ENCODE results near the gene YPEL5. TPM values are rescaled to one million over a fixed set of nuclear protein-coding genes. Genes with fewer than 3 reads are reported as not detected.

The YPEL5 gene
- total and polyA plus RNA-seq, 9 donors = 65.1 to 103 (median 81.6) TPM

GRCh38 chr2:30105556-30105955, 41.3 kb upstream of the YPEL5 start:
- no peaks in the 10 kb centered on the region for H3K36me3 ChIP-seq
- H3K27ac ChIP-seq = no peak overlapping the region
- H3K4me3 ChIP-seq = no peak overlapping the region
- TF ChIP-seq EP300 (IDR thresholded peaks at IDR 0.05) (no peak), CTCF (IDR thresholded peaks at IDR 0.05) (no peak), POLR2A (IDR thresholded peaks at IDR 0.05) (no peak)
- H3K27me3 ChIP-seq = no peaks in the 10 kb centered on the region
- DNase-seq = no peak
- no peaks in the 10 kb centered on the region for H3K9me3 ChIP-seq
- no peaks in the 10 kb centered on the region for H3K4me1 ChIP-seq (ENCODE audit: insufficient read depth)
- WGBS, 3 donors = 64 to 72% (median 70%) methylated on average over 2 of the region's 2 CpGs
- intact Hi-C loops (cut with DNase I) = no loop called here

GRCh38 chr2:30106543-30106942, 40.3 kb upstream of the YPEL5 start:
- TF ChIP-seq CTCF (IDR thresholded peaks at IDR 0.05) = no peak
- TF ChIP-seq EP300 (IDR thresholded peaks at IDR 0.05) = no peak
- TF ChIP-seq POLR2A (IDR thresholded peaks at IDR 0.05) = no peak
- Histone ChIP-seq H3K9me3 (no peaks in the 10 kb centered on the region), H3K36me3 (no peaks in the 10 kb centered on the region), H3K27me3 (no peaks in the 10 kb centered on the region), H3K4me3 (no peak overlapping the region), H3K27ac (no peak overlapping the region), H3K4me1 (ENCODE audit: insufficient read depth) (no peaks in the 10 kb centered on the region)
- intact Hi-C loops (cut with DNase I) = no loop called here
- 68 to 73% (median 70%) methylated on average over 9 of the region's 9 CpGs for WGBS, 3 donors
- no peak for DNase-seq

GRCh38 chr2:30108192-30108591, 38.6 kb upstream of the YPEL5 start:
- Histone ChIP-seq H3K9me3 (no peaks in the 10 kb centered on the region), H3K4me3 (no peak overlapping the region), H3K27ac (no peak overlapping the region), H3K4me1 (ENCODE audit: insufficient read depth) (no peaks in the 10 kb centered on the region), H3K27me3 (no peaks in the 10 kb centered on the region), H3K36me3 (no peaks in the 10 kb centered on the region)
- TF ChIP-seq POLR2A (IDR thresholded peaks at IDR 0.05) (no peak), CTCF (IDR thresholded peaks at IDR 0.05) (no peak), EP300 (IDR thresholded peaks at IDR 0.05) (no peak)
- no peak for DNase-seq
- intact Hi-C loops (cut with DNase I) = no loop called here
- WGBS, 3 donors = 83 to 93% (median 90%) methylated on average over 2 of the region's 2 CpGs

- H3K9me3 ChIP-seq = no peaks in the 10 kb centered on the region
- intact Hi-C loops (cut with DNase I) = no loop called here
- no peak overlapping the region for H3K4me3 ChIP-seq
- no peak overlapping the region for H3K27ac ChIP-seq
- H3K27me3 ChIP-seq = no peaks in the 10 kb centered on the region
- H3K4me1 ChIP-seq (ENCODE audit: insufficient read depth) = no peaks in the 10 kb centered on the region
- WGBS, 3 donors = 78 to 81% (median 79%) methylated on average over 5 of the region's 5 CpGs
- TF ChIP-seq EP300 (IDR thresholded peaks at IDR 0.05) (no peak), POLR2A (IDR thresholded peaks at IDR 0.05) (no peak), CTCF (IDR thresholded peaks at IDR 0.05) (no peak)
- H3K36me3 ChIP-seq = no peaks in the 10 kb centered on the region
- no peak for DNase-seq
Measured at GRCh38 chr2:30108851-30109250, 38.0 kb upstream of the YPEL5 start.

- 87 to 90% (median 90%) methylated on average over 6 of the region's 6 CpGs for WGBS, 3 donors
- no peaks in the 10 kb centered on the region for H3K27me3 ChIP-seq
- no peak overlapping the region for H3K4me3 ChIP-seq
- intact Hi-C loops (cut with DNase I) = no loop called here
- no peak overlapping the region for H3K27ac ChIP-seq
- no peaks in the 10 kb centered on the region for H3K4me1 ChIP-seq (ENCODE audit: insufficient read depth)
- no peak for DNase-seq
- no peak for TF ChIP-seq CTCF (IDR thresholded peaks at IDR 0.05)
- TF ChIP-seq EP300 (IDR thresholded peaks at IDR 0.05) = no peak
- TF ChIP-seq POLR2A (IDR thresholded peaks at IDR 0.05) = no peak
- H3K9me3 ChIP-seq = no peaks in the 10 kb centered on the region
- H3K36me3 ChIP-seq = no peaks in the 10 kb centered on the region
Measured at GRCh38 chr2:30109856-30110255, 37.0 kb upstream of the YPEL5 start.

Measured in ovary (tissue), 9 donors.